GM21786 (cell line): ENCODE data around the gene FAM20C.
"Not testable (repeated sequence)": the region's sequence is repeated elsewhere in the genome, so short reads cannot be mapped to it uniquely, and the experiment has no call there.

Experiments
- ATAC-seq: cut with Tn5 transposase; IDR thresholded peaks from one replicate; pipeline ENCODE4 v1.9.1; 2021; ENCODE audit not compliant: unreplicated experiment

Gene FAM20C

GRCh38 chr7:240146-240676, 47.8 kb downstream of the FAM20C start:
- no peak for ATAC-seq

GRCh38 chr7:240887-241421, 48.6 kb downstream of the FAM20C start:
- no peak for ATAC-seq

- ATAC-seq = no peak
Observed at GRCh38 chr7:241513-241912, 49.1 kb downstream of the FAM20C start.

GRCh38 chr7:242826-243579, 50.6 kb downstream of the FAM20C start:
- not testable (repeated sequence) for ATAC-seq

GRCh38 chr7:243580-243978, 51.2 kb downstream of the FAM20C start:
- not testable (repeated sequence) for ATAC-seq

- ATAC-seq = no peak
Observed at GRCh38 chr7:244974-245373, 52.6 kb downstream of the FAM20C start.

GRCh38 chr7:245574-246295, 53.4 kb downstream of the FAM20C start:
- ATAC-seq = no peak

- no peak for ATAC-seq
Observed at GRCh38 chr7:246451-246850, 54.1 kb downstream of the FAM20C start.

GRCh38 chr7:247181-247580, 54.8 kb downstream of the FAM20C start:
- ATAC-seq = no peak

GRCh38 chr7:247636-248035, 55.3 kb downstream of the FAM20C start:
- no peak for ATAC-seq

- ATAC-seq = no peak
Observed at GRCh38 chr7:248732-249435, 56.5 kb downstream of the FAM20C start.

- no peak for ATAC-seq
Observed at GRCh38 chr7:249989-250388, 57.6 kb downstream of the FAM20C start.

- ATAC-seq = no peak
Observed at GRCh38 chr7:250523-250922, 58.2 kb downstream of the FAM20C start.

GRCh38 chr7:251005-251404, 58.6 kb downstream of the FAM20C start:
- ATAC-seq = no peak

GRCh38 chr7:251446-252175, 59.2 kb downstream of the FAM20C start:
- no peak for ATAC-seq

GRCh38 chr7:252216-252965, 60.0 kb downstream of the FAM20C start:
- ATAC-seq = no peak

GRCh38 chr7:252981-253380, 60.6 kb downstream of the FAM20C start:
- no peak for ATAC-seq

- ATAC-seq = no peak
Observed at GRCh38 chr7:253581-254336, 61.4 kb downstream of the FAM20C start.

- ATAC-seq = no peak
Observed at GRCh38 chr7:254337-255037, 62.1 kb downstream of the FAM20C start.
